Liver (tissue), 3 donors: ENCODE measurements around the gene TRIO.

ENCODE experiments used
- ATF3 ChIP-seq: IDR thresholded peaks from 2 replicates; pipeline ENCODE4 v1.6.1; 2016; ENCODE audit warnings: antibody characterized with exemption
- RAD21 ChIP-seq, 2 donors: IDR thresholded peaks; 2 replicates each; pipeline ENCODE4 v1.6.1; 2016; ENCODE audit warnings: antibody characterized with exemption in 2 of 2, mild to moderate bottlenecking in 2 of 2
- SP1 ChIP-seq: IDR thresholded peaks from 2 replicates; pipeline ENCODE4 v1.6.1; 2018; ENCODE audit warnings: antibody characterized with exemption, mild to moderate bottlenecking
- ZBTB33 ChIP-seq: IDR thresholded peaks from 2 replicates; pipeline ENCODE4 v1.6.1; 2016; ENCODE audit warnings: antibody characterized with exemption
- TF ChIP-seq, protein P1 (sequence below): fragments of 150-350 bp; IDR thresholded peaks from 2 replicates; pipeline ENCODE4 v1.5.1; 2017; ENCODE audit warnings: improper control_type of control experiment, low read depth, low read length; ENCODE audit not compliant: missing input control
- donor health status: healthy.
- donor health status: healthy.

DNA sequence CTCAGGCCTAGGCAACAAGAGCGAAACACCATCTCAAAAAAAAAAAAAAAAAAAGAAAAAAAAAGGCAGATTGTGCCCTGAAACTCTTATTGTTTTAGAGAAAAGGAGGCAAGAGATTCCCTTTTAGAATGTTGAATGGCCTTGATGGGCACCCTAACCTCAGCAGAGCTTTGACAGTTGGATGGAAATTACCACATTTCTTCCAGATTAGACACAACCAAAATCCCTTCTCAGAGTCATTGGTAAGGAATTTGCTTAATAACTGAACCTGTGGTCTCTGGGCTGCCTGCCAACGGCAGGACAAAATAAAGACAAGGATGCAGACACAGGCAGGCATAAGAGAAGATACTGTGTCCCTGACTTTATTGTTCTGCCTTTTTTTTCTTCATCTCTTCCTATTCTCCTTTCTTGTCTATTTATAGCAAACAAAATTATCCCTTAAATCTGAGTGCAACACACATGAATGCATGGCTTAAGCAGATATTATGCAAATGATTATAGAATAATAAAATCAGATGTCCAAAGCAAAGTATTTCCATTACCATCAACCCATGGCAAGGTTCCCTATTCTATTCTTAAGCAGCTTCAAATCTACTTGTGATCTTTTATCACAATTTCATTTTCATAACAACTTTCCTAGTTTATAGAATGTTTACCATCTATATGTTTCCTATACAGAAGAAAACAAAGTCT is 37.3 kb upstream of the TRIO start:
- no peak for TF ChIP-seq ZBTB33
- TF ChIP-seq, protein P1, sequence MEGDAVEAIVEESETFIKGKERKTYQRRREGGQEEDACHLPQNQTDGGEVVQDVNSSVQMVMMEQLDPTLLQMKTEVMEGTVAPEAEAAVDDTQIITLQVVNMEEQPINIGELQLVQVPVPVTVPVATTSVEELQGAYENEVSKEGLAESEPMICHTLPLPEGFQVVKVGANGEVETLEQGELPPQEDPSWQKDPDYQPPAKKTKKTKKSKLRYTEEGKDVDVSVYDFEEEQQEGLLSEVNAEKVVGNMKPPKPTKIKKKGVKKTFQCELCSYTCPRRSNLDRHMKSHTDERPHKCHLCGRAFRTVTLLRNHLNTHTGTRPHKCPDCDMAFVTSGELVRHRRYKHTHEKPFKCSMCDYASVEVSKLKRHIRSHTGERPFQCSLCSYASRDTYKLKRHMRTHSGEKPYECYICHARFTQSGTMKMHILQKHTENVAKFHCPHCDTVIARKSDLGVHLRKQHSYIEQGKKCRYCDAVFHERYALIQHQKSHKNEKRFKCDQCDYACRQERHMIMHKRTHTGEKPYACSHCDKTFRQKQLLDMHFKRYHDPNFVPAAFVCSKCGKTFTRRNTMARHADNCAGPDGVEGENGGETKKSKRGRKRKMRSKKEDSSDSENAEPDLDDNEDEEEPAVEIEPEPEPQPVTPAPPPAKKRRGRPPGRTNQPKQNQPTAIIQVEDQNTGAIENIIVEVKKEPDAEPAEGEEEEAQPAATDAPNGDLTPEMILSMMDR, result no peak
- no peak for TF ChIP-seq ATF3
- no peak for TF ChIP-seq RAD21 (IDR thresholded peaks at IDR 0.05)
- TF ChIP-seq SP1, result no peak
